IMR-90 (cell line): ENCODE measurements around the gene SUSD6. TPM values are rescaled to one million over a fixed set of nuclear protein-coding genes. Genes with fewer than 3 reads are reported as not detected.

Source experiments
- ATAC-seq: fragments of 200-7000 bp; cut with Tn5 transposase; 2 replicates; pipeline ENCODE4 v1.9.1; 2020; ENCODE audit warnings: low read depth, mild to moderate bottlenecking, moderate library complexity
- BruUV-seq: library from RNA; stranded (reverse); fragments of 400-500 nt; replicated peaks from 2 replicates; lab custom pipeline; 2021; lab: Mats Ljungman, UMichigan
- CTCF ChIA-PET: fragments of 300-600 bp; formaldehyde crosslinking; extraction: SDS; loops from one replicate; lab custom pipeline; 2021; ENCODE audit warnings: antibody characterized with exemption; lab: Yijun Ruan, JAX
- POLR2A ChIA-PET: fragments of 300-600 bp; sonication (Branson Sonifier 250); formaldehyde crosslinking; loops from one replicate; lab custom pipeline; 2022; ENCODE audit warnings: antibody characterized with exemption; ENCODE audit not compliant: unreplicated experiment; lab: Charles Lee
- DNase-seq: peaks from one replicate; pipeline ENCODE4 v3.0.0; 2013
- H2AFZ ChIP-seq: replicated peaks from 2 replicates; pipeline ENCODE3; 2013; ENCODE audit warnings: low read length, mild to moderate bottlenecking; ENCODE audit not compliant: poor library complexity
- H2AK5ac ChIP-seq: 2 replicates; pipeline ENCODE4 v1.6.1; 2013; ENCODE audit warnings: low read depth, low read length, inconsistent platforms
- H2AK9ac ChIP-seq: replicated peaks from 2 replicates; pipeline ENCODE3; 2013; ENCODE audit warnings: mild to moderate bottlenecking, low read depth, low read length, moderate library complexity; ENCODE audit not compliant: poor library complexity
- H2BK120ac ChIP-seq: 2 replicates; pipeline ENCODE4 v1.6.1; 2013; ENCODE audit warnings: low read depth, low read length, inconsistent platforms
- H2BK15ac ChIP-seq: 3 replicates; pipeline ENCODE4 v1.6.1; 2013; ENCODE audit warnings: low read depth, low read length, inconsistent platforms
- H2BK20ac ChIP-seq: 2 replicates; pipeline ENCODE4 v1.6.1; 2013; ENCODE audit warnings: low read depth, mild to moderate bottlenecking, inconsistent platforms, low read length, moderate library complexity
- H2BK5ac ChIP-seq: 2 replicates; pipeline ENCODE4 v1.6.1; 2013; ENCODE audit warnings: mild to moderate bottlenecking, low read depth, low read length, inconsistent platforms; ENCODE audit not compliant: poor library complexity, severe bottlenecking
- H3K14ac ChIP-seq: replicated peaks from 2 replicates; pipeline ENCODE4 v1.6.1; 2013; ENCODE audit warnings: low read depth, low read length, inconsistent platforms
- H3K18ac ChIP-seq: 2 replicates; pipeline ENCODE4 v1.6.1; 2013; ENCODE audit warnings: low read depth, low read length, control low read depth
- H3K23ac ChIP-seq: 2 replicates; pipeline ENCODE4 v1.6.1; 2013; ENCODE audit warnings: low read depth, low read length, inconsistent platforms
- H3K27ac ChIP-seq: 2 replicates; pipeline ENCODE4 v1.5.1; 2013; ENCODE audit warnings: mild to moderate bottlenecking, control low read depth, low read length; ENCODE audit not compliant: insufficient read depth
- H3K27me3 ChIP-seq: 2 replicates; pipeline ENCODE4 v1.6.1; 2013; ENCODE audit warnings: low read length; ENCODE audit not compliant: control insufficient read depth, insufficient read depth
- H3K36me3 ChIP-seq: 2 replicates; pipeline ENCODE4 v1.6.1; 2013; ENCODE audit warnings: low read length, mixed read lengths; ENCODE audit not compliant: control insufficient read depth, insufficient read depth
- H3K4ac ChIP-seq: 2 replicates; pipeline ENCODE4 v1.6.1; 2013; ENCODE audit warnings: low read depth, low read length, inconsistent platforms
- H3K4me1 ChIP-seq: 2 replicates; pipeline ENCODE4 v1.6.1; 2013; ENCODE audit warnings: low read length, mixed read lengths; ENCODE audit not compliant: control insufficient read depth, insufficient read depth
- H3K4me2 ChIP-seq: 2 replicates; pipeline ENCODE4 v1.6.1; 2013; ENCODE audit warnings: low read depth, mild to moderate bottlenecking, control low read depth, low read length, moderate library complexity
- H3K4me3 ChIP-seq: 2 replicates; pipeline ENCODE4 v1.5.1; 2013; ENCODE audit warnings: low read depth, mild to moderate bottlenecking, control low read depth, low read length, moderate library complexity; ENCODE audit not compliant: insufficient read depth
- H3K56ac ChIP-seq: 2 replicates; pipeline ENCODE4 v1.6.1; 2013; ENCODE audit warnings: low read length, inconsistent platforms; ENCODE audit not compliant: insufficient read depth; ENCODE audit errors: extremely low read depth
- H3K79me1 ChIP-seq, 2 experiments: 2 replicates each; pipeline ENCODE4 v1.6.1; 2013; ENCODE audit warnings: low read length in 2 of 2, inconsistent platforms in 1 of 2, low read depth in 1 of 2
- H3K9ac ChIP-seq: 2 replicates; pipeline ENCODE4 v1.6.1; 2013; ENCODE audit warnings: low read depth, low read length, control low read depth
- H3K9me1 ChIP-seq: 2 replicates; pipeline ENCODE4 v1.6.1; 2013; ENCODE audit warnings: low read length, inconsistent platforms; ENCODE audit not compliant: insufficient read depth
- H3K9me3 ChIP-seq: 2 replicates; pipeline ENCODE4 v1.6.1; 2013; ENCODE audit warnings: low read length; ENCODE audit not compliant: control insufficient read depth, insufficient read depth
- H4K20me1 ChIP-seq: 2 replicates; pipeline ENCODE4 v1.6.1; 2013; ENCODE audit warnings: low read length, inconsistent platforms; ENCODE audit not compliant: insufficient read depth
- H4K5ac ChIP-seq: 2 replicates; pipeline ENCODE4 v1.6.1; 2013; ENCODE audit warnings: mild to moderate bottlenecking, low read depth, low read length, control low read depth
- H4K8ac ChIP-seq, 2 experiments: 2 replicates each; pipeline ENCODE4 v1.6.1; 2013; ENCODE audit warnings: low read depth in 2 of 2, low read length in 2 of 2, control low read depth in 1 of 2, inconsistent platforms in 1 of 2
- H4K91ac ChIP-seq: 2 replicates; pipeline ENCODE4 v1.6.1; 2013; ENCODE audit warnings: low read depth, low read length, inconsistent platforms; ENCODE audit not compliant: insufficient read depth
- BHLHE40 ChIP-seq: fragments of 150-350 bp; IDR thresholded peaks from 2 replicates; pipeline ENCODE4 v1.6.1; 2016; ENCODE audit warnings: mild to moderate bottlenecking, low read depth, low read length
- CEBPB ChIP-seq: IDR thresholded peaks from 2 replicates; pipeline ENCODE4 v1.6.1; 2012; ENCODE audit warnings: low read depth, low read length, improper control_type of control experiment
- CHD1 ChIP-seq: IDR thresholded peaks from 2 replicates; pipeline ENCODE4 v1.6.1; 2012; ENCODE audit warnings: low read depth, low read length, improper control_type of control experiment
- CTCF ChIP-seq: conservative IDR thresholded peaks from 2 replicates; pipeline ENCODE4 v1.5.1; 2012; ENCODE audit warnings: mild to moderate bottlenecking, low read depth, low read length, improper control_type of control experiment
- FOS ChIP-seq: fragments of 150-350 bp; IDR thresholded peaks from 2 replicates; pipeline ENCODE4 v1.6.1; 2016; ENCODE audit warnings: low read depth, low read length
- MAFK ChIP-seq: IDR thresholded peaks from 2 replicates; pipeline ENCODE4 v1.6.1; 2012; ENCODE audit warnings: low read depth, low read length, improper control_type of control experiment
- MAZ ChIP-seq: IDR thresholded peaks from 2 replicates; pipeline ENCODE4 v1.6.1; 2012; ENCODE audit warnings: low read depth, mild to moderate bottlenecking, low read length, improper control_type of control experiment, moderate library complexity, borderline replicate concordance
- MXI1 ChIP-seq: IDR thresholded peaks from 2 replicates; pipeline ENCODE4 v1.6.1; 2012; ENCODE audit warnings: low read depth, mild to moderate bottlenecking, low read length, moderate library complexity, borderline replicate concordance
- NFE2L2 ChIP-seq: fragments of 150-350 bp; IDR thresholded peaks from 2 replicates; pipeline ENCODE4 v1.6.1; 2016; ENCODE audit warnings: low read depth, mild to moderate bottlenecking, low read length
- RAD21 ChIP-seq: IDR thresholded peaks from 2 replicates; pipeline ENCODE4 v1.6.1; 2012; ENCODE audit warnings: low read length, improper control_type of control experiment
- RCOR1 ChIP-seq: IDR thresholded peaks from 2 replicates; pipeline ENCODE4 v1.6.1; 2012; ENCODE audit warnings: mild to moderate bottlenecking, low read length, improper control_type of control experiment; ENCODE audit not compliant: insufficient replicate concordance
- RFX5 ChIP-seq: IDR thresholded peaks from 2 replicates; pipeline ENCODE4 v1.8.0; 2012; ENCODE audit warnings: low read depth, mild to moderate bottlenecking, low read length, moderate library complexity
- USF2 ChIP-seq: fragments of 150-350 bp; IDR thresholded peaks from 2 replicates; pipeline ENCODE4 v1.6.1; 2017; ENCODE audit warnings: mild to moderate bottlenecking, antibody characterized with exemption, low read length, low read depth
- WGBS, 2 experiments: methylation state at CpG; one replicate each; pipeline versions ENCODE4 v1.1.5 to v1.1.7; 2013; ENCODE audit warnings: missing lambda C conversion rate in 2 of 2; ENCODE audit not compliant: insufficient read length in 1 of 2; ENCODE audit errors: extremely low coverage in 2 of 2; 5-methylcytosine and 5-hydroxymethylcytosine counted together
- dilution Hi-C: fragments of 300-500 bp; cut with HindIII; formaldehyde crosslinking; loops from one replicate; pipeline ENCODE4 v1.14.3; 2018; ENCODE audit warnings: low sequenced_read_pairs; ENCODE audit not compliant: unreplicated experiment
- in situ Hi-C: fragments of 300-500 bp; cut with MboI; formaldehyde crosslinking; loops from 3 replicates; pipeline ENCODE4 v1.14.3; 2019; ENCODE audit warnings: low sequenced_read_pairs, inconsistent platforms, mixed read lengths
- intact Hi-C: fragments of 100-400 bp; cut with micrococcal nuclease; formaldehyde crosslinking; loops from 2 replicates; pipeline ENCODE4 v1.10.0; 2022
- polyA plus RNA-seq, 3 experiments: library from polyadenylated mRNA; depleted of rRNA; stranded (reverse); fragments of >200 nt; gene quantifications; 2 replicates each; pipeline ENCODE4 v1.2.3, GENCODE V29; 2012; ENCODE audit warnings: low replicate concordance in 1 of 3
- total RNA-seq: library from RNA; depleted of rRNA; stranded (reverse); fragments of >200 nt; gene quantifications from 2 replicates; pipeline ENCODE4 v1.2.3, GENCODE V29; 2012
- TF ChIP-seq, protein P1 (sequence below): fragments of 150-350 bp; IDR thresholded peaks from 2 replicates; pipeline ENCODE4 v1.6.1; 2016; ENCODE audit warnings: low read depth, mild to moderate bottlenecking, low read length, moderate library complexity, borderline replicate concordance

Gene SUSD6
- total and polyA plus RNA-seq, 2 of the 4 experiments (the other 2 are of a cell fraction): 2.3 to 10.1 TPM

- in situ Hi-C loops: no loop called here
- H3K9ac ChIP-seq: no peak overlapping the region
- no peaks in the 10 kb centered on the region for H3K9me3 ChIP-seq
- no peak overlapping the region for H2AK9ac ChIP-seq
- no CpG with 5 or more reads among the region's 2 CpGs for WGBS, 2 experiments
- ATAC-seq (no peak; the same call in 1 of the 2 replicates), DNase-seq (no peak)
- no peak overlapping the region for H2BK5ac ChIP-seq
- H3K4me3 ChIP-seq: no peak overlapping the region
- no peak overlapping the region for H4K5ac ChIP-seq
- no peak overlapping the region for H3K27ac ChIP-seq
- no peaks in the 10 kb centered on the region for H3K27me3 ChIP-seq
- peak overlapping the region; percentile 30; the same call in 1 of the 2 replicates for H2BK20ac ChIP-seq
- ChIA-PET CTCF (no interaction called here), POLR2A (no interaction called here)
- peak overlapping the region; percentile 63 for H3K14ac ChIP-seq
- H3K4me1 ChIP-seq: peaks cover 35% of the 10 kb centered on the region
- H3K79me1 ChIP-seq: peaks cover 51 to 82% of the 10 kb centered on the region in 2 experiments
- H3K4me2 ChIP-seq: no peak overlapping the region
- H3K9me1 ChIP-seq: peaks cover 47% of the 10 kb centered on the region
- no peak overlapping the region for H3K23ac ChIP-seq
- H2AFZ ChIP-seq: no peak overlapping the region
- H3K18ac ChIP-seq: no peak overlapping the region
- peak overlapping the region; percentile 10; the same call in 1 of the 2 replicates for H2AK5ac ChIP-seq
- no peak overlapping the region for H2BK15ac ChIP-seq
- dilution Hi-C loops: no loop called here
- intact Hi-C loops: no loop called here
- H3K36me3 ChIP-seq: peaks cover 16% of the 10 kb centered on the region
- no peak overlapping the region for H2BK120ac ChIP-seq
- H4K20me1 ChIP-seq: peaks cover 21% of the 10 kb centered on the region; the same call in 1 of the 2 replicates
- BruUV-seq: no TSS peak
- H4K8ac ChIP-seq: peak overlapping the region in 1 of 2 experiments; percentile 8; a peak in 2 of 4 replicates
- H3K56ac ChIP-seq: no peak overlapping the region
- peak overlapping the region; percentile 55; the same call in 1 of the 2 replicates for H3K4ac ChIP-seq
- 0 out of 2 replicates have a peak overlapping the region, but pooled peaks have one; percentile 16 for H4K91ac ChIP-seq
- TF ChIP-seq RFX5: no peak
- TF ChIP-seq MXI1: no peak
- TF ChIP-seq MAFK: no peak
- TF ChIP-seq FOS: no peak
- TF ChIP-seq, protein P1, sequence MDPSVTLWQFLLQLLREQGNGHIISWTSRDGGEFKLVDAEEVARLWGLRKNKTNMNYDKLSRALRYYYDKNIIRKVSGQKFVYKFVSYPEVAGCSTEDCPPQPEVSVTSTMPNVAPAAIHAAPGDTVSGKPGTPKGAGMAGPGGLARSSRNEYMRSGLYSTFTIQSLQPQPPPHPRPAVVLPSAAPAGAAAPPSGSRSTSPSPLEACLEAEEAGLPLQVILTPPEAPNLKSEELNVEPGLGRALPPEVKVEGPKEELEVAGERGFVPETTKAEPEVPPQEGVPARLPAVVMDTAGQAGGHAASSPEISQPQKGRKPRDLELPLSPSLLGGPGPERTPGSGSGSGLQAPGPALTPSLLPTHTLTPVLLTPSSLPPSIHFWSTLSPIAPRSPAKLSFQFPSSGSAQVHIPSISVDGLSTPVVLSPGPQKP: no peak
- TF ChIP-seq CTCF: no peak
- no peak for TF ChIP-seq MAZ
- TF ChIP-seq USF2: no peak
- no peak for TF ChIP-seq NFE2L2
- no peak for TF ChIP-seq RCOR1
- no peak for TF ChIP-seq BHLHE40
- no peak for TF ChIP-seq RAD21
- no peak for TF ChIP-seq CEBPB
- no peak for TF ChIP-seq CHD1
Measured at GRCh38 chr14:69660344-69661193, 49.2 kb downstream of the SUSD6 start.
